BE2C (cell line): ENCODE measurements around the gene UBE3B.

Source experiments
- DNase-seq: peaks from one replicate; pipeline ENCODE4 v3.0.0-alpha.2; 2020
- H3K27me3 ChIP-seq: fragments of 250-450 bp; sonication (Bioruptor Pico); 2 replicates; pipeline ENCODE4 v1.5.1; 2020; ENCODE audit warnings: mild to moderate bottlenecking
- H3K36me3 ChIP-seq: fragments of 250-450 bp; sonication (Bioruptor Pico); 2 replicates; pipeline ENCODE4 v1.5.1; 2020; ENCODE audit warnings: mild to moderate bottlenecking
- H3K4me1 ChIP-seq: fragments of 250-450 bp; sonication (Bioruptor Pico); 2 replicates; pipeline ENCODE4 v1.5.1; 2020
- H3K4me3 ChIP-seq: 2 replicates; pipeline ENCODE4 v1.5.1; 2011; ENCODE audit warnings: low read depth, low read length
- H3K9me3 ChIP-seq: fragments of 250-450 bp; sonication (Bioruptor Pico); 2 replicates; pipeline ENCODE4 v1.5.1; 2020
- CTCF ChIP-seq: IDR thresholded peaks from 2 replicates; pipeline ENCODE4 v1.5.1; 2012; ENCODE audit warnings: mild to moderate bottlenecking, low read depth, low read length

Gene UBE3B

GRCh38 chr12:109461846-109462756 is 15.3 kb upstream of the UBE3B start:
- Histone ChIP-seq H3K36me3 (peaks cover 8% of the 10 kb centered on the region), H3K27me3 (no peaks in the 10 kb centered on the region), H3K9me3 (no peaks in the 10 kb centered on the region), H3K4me1 (peaks cover 16% of the 10 kb centered on the region), H3K4me3 (no peak overlapping the region)
- TF ChIP-seq CTCF, result no peak
- DNase-seq, result peak; percentile 64

- DNase-seq, result peak; percentile 25
- no peak for TF ChIP-seq CTCF
- Histone ChIP-seq H3K36me3 (peaks cover 3% of the 10 kb centered on the region), H3K4me1 (peaks cover 16% of the 10 kb centered on the region), H3K27me3 (no peaks in the 10 kb centered on the region), H3K4me3 (no peak overlapping the region), H3K9me3 (no peaks in the 10 kb centered on the region)
Measured at GRCh38 chr12:109462868-109463692, 14.4 kb upstream of the UBE3B start.

- H3K36me3 ChIP-seq, result peaks cover 3% of the 10 kb centered on the region
- no peaks in the 10 kb centered on the region for H3K27me3 ChIP-seq
- TF ChIP-seq CTCF, result no peak
- no peaks in the 10 kb centered on the region for H3K9me3 ChIP-seq
- DNase-seq, result no peak
- no peak overlapping the region for H3K4me3 ChIP-seq
- peaks cover 16% of the 10 kb centered on the region for H3K4me1 ChIP-seq
Measured at GRCh38 chr12:109463756-109464155, 13.7 kb upstream of the UBE3B start.

GRCh38 chr12:109464642-109465351 is 12.6 kb upstream of the UBE3B start:
- Histone ChIP-seq H3K36me3 (peaks cover 11% of the 10 kb centered on the region), H3K4me1 (peaks cover 16% of the 10 kb centered on the region), H3K4me3 (no peak overlapping the region), H3K27me3 (no peaks in the 10 kb centered on the region), H3K9me3 (no peaks in the 10 kb centered on the region)
- TF ChIP-seq CTCF, result no peak
- no peak for DNase-seq

- no peaks in the 10 kb centered on the region for H3K27me3 ChIP-seq
- TF ChIP-seq CTCF, result no peak
- no peaks in the 10 kb centered on the region for H3K9me3 ChIP-seq
- peaks cover 16% of the 10 kb centered on the region for H3K4me1 ChIP-seq
- H3K36me3 ChIP-seq, result peaks cover 11% of the 10 kb centered on the region; the same call in 1 of the 2 replicates
- no peak for DNase-seq
- H3K4me3 ChIP-seq, result no peak overlapping the region
Measured at GRCh38 chr12:109466305-109466704, 11.1 kb upstream of the UBE3B start.
